Measurements from ENCODE around the gene AIRE.

The AIRE gene

DNA sequence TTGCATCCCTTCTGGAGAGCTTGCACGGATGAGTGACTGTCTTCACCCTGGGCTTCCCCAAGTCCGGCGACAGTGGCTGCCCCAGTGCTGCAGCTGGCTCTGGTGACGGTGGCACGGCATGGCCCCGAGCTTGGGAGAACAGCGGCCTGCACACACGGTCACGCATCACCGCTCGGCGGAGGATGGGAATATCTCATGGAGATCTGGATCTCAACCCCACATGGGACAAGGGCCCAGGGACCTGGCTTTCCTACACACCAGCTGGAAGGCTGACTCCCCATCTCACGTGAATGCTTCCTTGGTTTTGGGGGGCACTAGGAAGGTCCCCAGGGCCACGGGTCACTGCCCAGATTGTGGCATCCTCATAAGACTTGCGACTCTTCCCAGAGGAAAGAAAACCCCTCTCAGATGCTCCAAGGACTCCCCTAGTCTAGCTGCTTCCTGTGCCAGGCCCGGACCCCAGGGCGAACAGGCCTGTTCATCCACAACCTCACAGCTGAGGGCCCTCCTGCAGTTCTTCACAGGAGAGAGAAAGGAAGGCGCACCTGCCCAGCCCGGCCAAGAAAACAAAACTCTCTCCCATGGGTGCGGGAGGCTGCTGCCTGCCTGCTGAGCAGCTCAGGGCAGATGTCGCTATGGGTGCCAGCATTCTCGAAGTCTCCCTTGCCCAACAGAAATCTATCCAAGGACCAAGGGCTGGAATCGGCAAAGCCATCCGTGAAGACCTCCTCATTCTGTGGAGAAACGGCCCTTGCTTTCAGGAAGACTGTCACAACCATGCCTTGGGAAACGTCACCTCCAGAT, 43.6 kb downstream of the AIRE start:
- peaks cover 10% of the 10 kb centered on the region in 2 experiments for H3K4me1 ChIP-seq (ENCODE audit: control insufficient read depth in 1 of 2, insufficient read depth in 1 of 2, low read depth in 1 of 2, low read length in 1 of 2)
- TF ChIP-seq, protein P1, sequence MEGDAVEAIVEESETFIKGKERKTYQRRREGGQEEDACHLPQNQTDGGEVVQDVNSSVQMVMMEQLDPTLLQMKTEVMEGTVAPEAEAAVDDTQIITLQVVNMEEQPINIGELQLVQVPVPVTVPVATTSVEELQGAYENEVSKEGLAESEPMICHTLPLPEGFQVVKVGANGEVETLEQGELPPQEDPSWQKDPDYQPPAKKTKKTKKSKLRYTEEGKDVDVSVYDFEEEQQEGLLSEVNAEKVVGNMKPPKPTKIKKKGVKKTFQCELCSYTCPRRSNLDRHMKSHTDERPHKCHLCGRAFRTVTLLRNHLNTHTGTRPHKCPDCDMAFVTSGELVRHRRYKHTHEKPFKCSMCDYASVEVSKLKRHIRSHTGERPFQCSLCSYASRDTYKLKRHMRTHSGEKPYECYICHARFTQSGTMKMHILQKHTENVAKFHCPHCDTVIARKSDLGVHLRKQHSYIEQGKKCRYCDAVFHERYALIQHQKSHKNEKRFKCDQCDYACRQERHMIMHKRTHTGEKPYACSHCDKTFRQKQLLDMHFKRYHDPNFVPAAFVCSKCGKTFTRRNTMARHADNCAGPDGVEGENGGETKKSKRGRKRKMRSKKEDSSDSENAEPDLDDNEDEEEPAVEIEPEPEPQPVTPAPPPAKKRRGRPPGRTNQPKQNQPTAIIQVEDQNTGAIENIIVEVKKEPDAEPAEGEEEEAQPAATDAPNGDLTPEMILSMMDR (IDR thresholded peaks at IDR 0.05) = no peak
- H3K36me3 ChIP-seq = peaks cover 36% of the 10 kb centered on the region
- no peaks in the 10 kb centered on the region for H3K9me3 ChIP-seq
- no peak overlapping the region for H3K4me3 ChIP-seq (ENCODE audit: low read depth in 1 of 2, low read length in 1 of 2)
- H3K27ac ChIP-seq = no peak overlapping the region
- no peaks in the 10 kb centered on the region for H3K27me3 ChIP-seq

DNA sequence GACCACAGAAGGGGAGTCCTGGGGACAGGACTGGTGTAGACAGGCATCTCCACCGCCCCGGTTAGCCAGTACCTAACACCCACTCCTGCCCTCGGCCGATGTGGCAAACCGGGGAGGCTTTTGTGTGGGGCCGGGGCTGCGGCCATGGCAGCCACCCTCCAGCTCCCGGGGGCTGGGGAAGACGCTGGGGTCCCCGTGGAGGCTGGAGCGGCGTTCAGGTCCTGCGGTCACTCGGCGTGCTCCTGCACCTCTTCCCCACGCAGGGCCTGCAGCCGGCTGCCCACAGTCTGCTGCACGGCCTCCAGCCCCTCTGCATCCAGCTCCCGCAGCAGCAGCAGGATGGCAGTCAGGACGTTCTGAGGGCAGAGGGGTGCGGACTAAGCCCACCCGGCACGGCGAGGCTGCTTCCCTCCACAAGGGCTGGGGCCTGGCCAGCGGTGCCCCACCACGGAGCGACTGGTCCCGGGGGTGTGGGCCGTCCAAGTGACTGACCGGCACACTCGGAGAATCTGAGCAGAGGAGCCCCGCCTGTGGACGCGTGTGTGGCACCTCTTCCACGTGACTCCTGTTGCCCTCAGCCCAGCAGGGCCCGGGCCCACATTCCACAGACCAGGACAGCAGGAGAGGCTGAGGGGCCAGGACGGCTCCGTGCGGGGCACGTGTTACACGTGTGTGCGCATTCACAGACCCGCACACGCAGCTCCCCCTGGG, 44.5 kb downstream of the AIRE start:
- peaks cover 27% of the 10 kb centered on the region for H3K36me3 ChIP-seq
- TF ChIP-seq, protein P1 (IDR thresholded peaks at IDR 0.05) = no peak
- peaks cover 10% of the 10 kb centered on the region in 2 experiments for H3K4me1 ChIP-seq (ENCODE audit: control insufficient read depth in 1 of 2, insufficient read depth in 1 of 2, low read depth in 1 of 2, low read length in 1 of 2)
- no peak overlapping the region for H3K4me3 ChIP-seq (ENCODE audit: low read depth in 1 of 2, low read length in 1 of 2)
- H3K27me3 ChIP-seq = no peaks in the 10 kb centered on the region
- H3K27ac ChIP-seq = no peak overlapping the region
- no peaks in the 10 kb centered on the region for H3K9me3 ChIP-seq

DNA sequence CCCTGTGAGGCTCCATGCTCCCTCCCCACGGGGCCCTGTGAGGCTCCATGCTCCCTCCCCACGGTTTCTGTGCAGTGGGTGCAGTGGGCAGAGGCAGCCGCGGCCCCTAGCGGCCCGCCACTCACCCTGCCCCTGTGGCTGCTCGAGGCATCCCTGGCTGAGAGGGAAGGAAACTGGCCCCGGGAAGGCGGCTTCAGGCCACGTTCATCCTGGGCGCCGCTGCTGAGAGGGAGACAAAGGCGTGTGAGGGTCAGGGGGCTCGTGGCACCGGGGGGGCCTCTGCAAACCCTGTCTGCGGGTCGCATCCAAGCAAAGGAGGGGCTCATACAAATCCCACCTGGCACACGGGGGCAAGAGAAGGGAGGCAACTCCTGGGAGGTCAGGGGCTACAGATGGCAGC, 45.0 kb downstream of the AIRE start:
- H3K27ac ChIP-seq = no peak overlapping the region
- H3K27me3 ChIP-seq = no peaks in the 10 kb centered on the region
- no peak overlapping the region for H3K4me3 ChIP-seq (ENCODE audit: low read depth in 1 of 2, low read length in 1 of 2)
- peaks cover 22% of the 10 kb centered on the region for H3K36me3 ChIP-seq
- TF ChIP-seq, protein P1 (IDR thresholded peaks at IDR 0.05) = no peak
- H3K9me3 ChIP-seq = no peaks in the 10 kb centered on the region
- H3K4me1 ChIP-seq (ENCODE audit: control insufficient read depth in 1 of 2, insufficient read depth in 1 of 2, low read depth in 1 of 2, low read length in 1 of 2) = peaks cover 10% of the 10 kb centered on the region in 2 experiments

DNA sequence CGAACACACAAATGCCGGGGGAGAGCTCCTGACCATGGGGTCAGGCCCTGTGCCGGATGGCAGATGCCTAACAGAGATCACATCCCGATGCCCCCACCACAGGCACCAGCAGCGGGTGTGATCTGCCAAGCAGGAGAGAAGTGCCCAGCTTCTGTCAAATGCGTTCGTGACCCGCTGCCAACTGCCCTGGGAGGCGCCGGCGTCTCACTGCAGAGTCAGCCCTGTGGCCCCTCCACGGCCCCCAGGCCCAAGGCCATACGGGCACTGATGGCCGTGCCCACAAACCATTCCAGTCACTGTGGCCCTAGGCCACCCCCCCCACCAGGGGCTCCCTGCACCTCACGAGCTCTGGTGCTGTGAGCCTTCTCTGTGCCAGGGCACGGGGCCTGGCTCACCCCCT, 45.5 kb downstream of the AIRE start:
- Histone ChIP-seq H3K4me3 (ENCODE audit: low read depth in 1 of 2, low read length in 1 of 2) (no peak overlapping the region), H3K36me3 (peaks cover 16% of the 10 kb centered on the region), H3K4me1 (ENCODE audit: control insufficient read depth in 1 of 2, insufficient read depth in 1 of 2, low read depth in 1 of 2, low read length in 1 of 2) (peaks cover 10% of the 10 kb centered on the region in 2 experiments), H3K27ac (no peak overlapping the region), H3K9me3 (no peaks in the 10 kb centered on the region), H3K27me3 (no peaks in the 10 kb centered on the region)
- TF ChIP-seq, protein P1 (IDR thresholded peaks at IDR 0.05) = no peak

DNA sequence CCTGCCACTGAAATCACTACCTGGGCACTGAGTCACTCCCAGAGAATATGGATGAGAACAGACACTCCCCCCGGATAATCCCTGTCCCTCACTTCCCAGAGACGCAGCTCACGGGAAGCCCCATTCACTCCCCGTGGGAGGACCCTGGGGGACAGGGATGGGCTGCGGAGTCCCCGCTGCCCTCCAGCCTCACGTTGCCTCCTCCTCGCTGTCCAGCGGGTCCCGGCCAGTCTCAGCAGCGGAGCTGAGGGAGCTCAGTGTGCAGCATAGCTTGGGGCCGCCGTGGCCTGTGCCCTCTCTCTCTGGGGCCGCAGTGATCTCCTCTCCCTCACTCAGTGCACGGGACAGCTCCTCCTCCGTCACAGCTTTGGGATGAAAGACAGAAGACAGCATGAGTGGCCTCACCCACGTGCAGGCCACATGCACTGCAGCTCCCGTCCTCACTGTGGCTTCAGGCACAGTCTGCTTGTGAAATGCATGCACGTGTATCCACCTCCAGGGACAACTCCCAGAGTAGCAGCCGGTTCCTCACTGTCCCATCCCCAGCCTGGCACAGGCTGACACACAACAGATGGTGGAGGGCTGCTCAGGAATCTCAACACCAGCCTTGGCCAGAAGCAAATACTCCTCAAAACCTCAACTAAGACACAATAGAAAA, 46.1 kb downstream of the AIRE start:
- Histone ChIP-seq H3K4me1 (ENCODE audit: control insufficient read depth in 1 of 2, insufficient read depth in 1 of 2, low read depth in 1 of 2, low read length in 1 of 2) (peaks cover 10% of the 10 kb centered on the region in 2 experiments), H3K9me3 (no peaks in the 10 kb centered on the region), H3K27ac (no peak overlapping the region), H3K4me3 (ENCODE audit: low read depth in 1 of 2, low read length in 1 of 2) (no peak overlapping the region), H3K27me3 (no peaks in the 10 kb centered on the region), H3K36me3 (peaks cover 11% of the 10 kb centered on the region)
- TF ChIP-seq, protein P1 (IDR thresholded peaks at IDR 0.05) = no peak
